Osteocyte (in vitro differentiated cells): ENCODE data around the gene C10orf71. TPM values are rescaled to one million over a fixed set of nuclear protein-coding genes. Genes with fewer than 3 reads are reported as not detected.

ENCODE experiments used
- DNase-seq: peaks from one replicate; pipeline ENCODE4 v3.0.0; 2021; ENCODE audit warnings: mixed read lengths; ENCODE audit not compliant: unreplicated experiment; ENCODE audit errors: extremely low spot score
- H3K27ac Mint-ChIP-seq: one replicate; pipeline ENCODE4 v1.8.0; 2021; ENCODE audit warnings: mild to moderate bottlenecking, mixed read lengths; ENCODE audit not compliant: unreplicated experiment
- H3K27me3 Mint-ChIP-seq: one replicate; pipeline ENCODE4 v1.8.0; 2021; ENCODE audit warnings: mixed read lengths; ENCODE audit not compliant: unreplicated experiment
- H3K36me3 Mint-ChIP-seq: one replicate; pipeline ENCODE4 v1.8.0; 2021; ENCODE audit warnings: mixed read lengths; ENCODE audit not compliant: unreplicated experiment
- H3K4me1 Mint-ChIP-seq: one replicate; pipeline ENCODE4 v1.8.0; 2021; ENCODE audit warnings: mixed read lengths; ENCODE audit not compliant: unreplicated experiment
- H3K4me3 Mint-ChIP-seq: one replicate; pipeline ENCODE4 v1.8.0; 2021; ENCODE audit warnings: mild to moderate bottlenecking, moderate library complexity, mixed read lengths; ENCODE audit not compliant: unreplicated experiment
- H3K9me3 Mint-ChIP-seq: one replicate; pipeline ENCODE4 v1.8.0; 2021; ENCODE audit warnings: mixed read lengths; ENCODE audit not compliant: unreplicated experiment
- total RNA-seq: library from RNA; stranded (reverse); gene quantifications from 2 replicates; pipeline ENCODE4 v1.2.1, GENCODE V29; 2021
- TF ChIP-seq, protein P1 (sequence below): fragments of 200-600 bp; sonication (generic); IDR thresholded peaks from 2 replicates; pipeline ENCODE4 v1.5.0; 2021; ENCODE audit warnings: antibody characterized with exemption, mild to moderate bottlenecking, moderate library complexity

C10orf71 gene
- total RNA-seq, 1 donor from 2014 or later, result not detected

DNA sequence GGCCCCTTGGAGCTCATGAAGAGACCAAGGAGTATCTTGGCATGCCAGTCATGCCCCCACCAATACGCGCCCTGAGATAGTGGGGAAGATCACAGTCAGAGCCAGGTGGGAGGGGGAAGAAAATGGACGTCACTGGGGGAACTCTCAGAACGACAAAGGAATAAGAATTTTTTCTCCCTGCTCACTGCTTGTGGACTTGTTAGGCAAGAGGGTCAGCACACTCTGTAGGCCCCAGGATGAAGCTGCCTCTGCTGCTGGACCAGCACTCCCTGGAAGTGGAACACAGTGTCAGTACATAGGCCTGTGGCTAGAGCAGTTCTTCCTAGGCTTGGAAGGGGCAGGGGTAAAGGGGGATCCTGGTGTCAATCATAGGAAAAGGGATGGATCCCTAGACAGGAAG, 50.4 kb downstream of the C10orf71 start:
- no peaks in the 10 kb centered on the region for H3K36me3 Mint-ChIP-seq
- DNase-seq, result peak; percentile 34
- H3K27me3 Mint-ChIP-seq, result peaks cover 20% of the 10 kb centered on the region
- no peak overlapping the region for H3K27ac Mint-ChIP-seq
- peaks cover 5% of the 10 kb centered on the region for H3K4me1 Mint-ChIP-seq
- H3K4me3 Mint-ChIP-seq, result no peak overlapping the region
- TF ChIP-seq, protein P1, sequence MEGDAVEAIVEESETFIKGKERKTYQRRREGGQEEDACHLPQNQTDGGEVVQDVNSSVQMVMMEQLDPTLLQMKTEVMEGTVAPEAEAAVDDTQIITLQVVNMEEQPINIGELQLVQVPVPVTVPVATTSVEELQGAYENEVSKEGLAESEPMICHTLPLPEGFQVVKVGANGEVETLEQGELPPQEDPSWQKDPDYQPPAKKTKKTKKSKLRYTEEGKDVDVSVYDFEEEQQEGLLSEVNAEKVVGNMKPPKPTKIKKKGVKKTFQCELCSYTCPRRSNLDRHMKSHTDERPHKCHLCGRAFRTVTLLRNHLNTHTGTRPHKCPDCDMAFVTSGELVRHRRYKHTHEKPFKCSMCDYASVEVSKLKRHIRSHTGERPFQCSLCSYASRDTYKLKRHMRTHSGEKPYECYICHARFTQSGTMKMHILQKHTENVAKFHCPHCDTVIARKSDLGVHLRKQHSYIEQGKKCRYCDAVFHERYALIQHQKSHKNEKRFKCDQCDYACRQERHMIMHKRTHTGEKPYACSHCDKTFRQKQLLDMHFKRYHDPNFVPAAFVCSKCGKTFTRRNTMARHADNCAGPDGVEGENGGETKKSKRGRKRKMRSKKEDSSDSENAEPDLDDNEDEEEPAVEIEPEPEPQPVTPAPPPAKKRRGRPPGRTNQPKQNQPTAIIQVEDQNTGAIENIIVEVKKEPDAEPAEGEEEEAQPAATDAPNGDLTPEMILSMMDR, result no peak
- H3K9me3 Mint-ChIP-seq, result peaks cover 9% of the 10 kb centered on the region

DNA sequence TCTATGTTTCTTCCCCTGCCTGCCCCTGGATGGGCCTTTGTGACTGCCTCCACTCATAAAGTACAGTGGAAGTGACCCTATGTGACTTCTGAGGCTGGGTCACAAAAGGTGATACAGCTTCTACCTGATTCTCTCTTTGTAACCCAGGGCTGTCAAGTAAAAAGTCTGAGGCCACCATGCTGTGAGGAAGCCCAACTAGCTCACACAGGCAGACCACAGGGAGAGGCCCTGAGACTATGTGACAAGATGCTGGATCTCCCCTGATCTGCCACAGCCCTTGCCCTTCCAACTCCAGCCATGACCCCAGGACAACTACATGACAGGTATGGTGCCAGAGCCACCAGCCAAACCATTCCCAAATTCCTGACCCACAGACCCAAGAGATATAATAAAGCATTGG, 51.2 kb downstream of the C10orf71 start:
- Mint-ChIP-seq H3K9me3 (peaks cover 9% of the 10 kb centered on the region), H3K4me3 (no peak overlapping the region), H3K36me3 (no peaks in the 10 kb centered on the region), H3K4me1 (peaks cover 5% of the 10 kb centered on the region), H3K27me3 (peaks cover 12% of the 10 kb centered on the region), H3K27ac (no peak overlapping the region)
- TF ChIP-seq, protein P1, result no peak
- DNase-seq, result peak; percentile 44

DNA sequence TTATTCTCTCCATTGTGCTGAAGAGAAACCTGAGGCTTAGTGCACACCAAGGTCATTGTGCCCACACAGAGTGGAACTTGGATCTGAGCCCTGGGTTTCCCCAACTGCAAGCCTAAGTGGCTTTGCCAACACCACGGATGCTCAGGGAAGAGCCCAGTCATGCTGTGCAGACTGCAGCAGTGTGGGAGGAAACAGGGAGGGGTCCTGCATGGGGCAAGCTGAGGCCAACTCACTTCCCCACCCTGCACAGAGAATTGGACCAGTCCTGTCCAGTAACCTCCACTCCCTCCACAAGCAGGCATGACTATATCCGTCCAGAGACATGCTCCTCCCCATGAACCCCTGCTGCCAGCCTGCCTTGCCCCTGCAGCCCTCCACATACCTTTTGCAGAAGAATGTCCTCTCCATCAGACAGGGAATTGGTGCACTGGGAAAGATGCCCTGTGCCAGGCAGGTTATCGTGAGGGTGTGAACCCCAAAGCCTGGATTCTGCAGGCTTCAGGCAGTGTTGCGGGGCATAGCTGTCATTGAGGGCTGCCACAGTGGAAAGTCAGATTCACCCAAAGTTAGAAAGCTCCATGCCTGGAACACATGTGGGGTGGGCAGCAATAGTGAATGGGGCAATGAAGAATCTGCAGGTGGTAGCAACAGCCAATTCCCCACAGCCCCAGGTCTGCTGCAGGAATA, 52.0 kb downstream of the C10orf71 start:
- TF ChIP-seq, protein P1, result no peak
- H3K27ac Mint-ChIP-seq, result no peak overlapping the region
- H3K36me3 Mint-ChIP-seq, result no peaks in the 10 kb centered on the region
- peaks cover 5% of the 10 kb centered on the region for H3K4me1 Mint-ChIP-seq
- peak; percentile 59 for DNase-seq
- H3K9me3 Mint-ChIP-seq, result peaks cover 9% of the 10 kb centered on the region
- no peak overlapping the region for H3K4me3 Mint-ChIP-seq
- H3K27me3 Mint-ChIP-seq, result peaks cover 4% of the 10 kb centered on the region

DNA sequence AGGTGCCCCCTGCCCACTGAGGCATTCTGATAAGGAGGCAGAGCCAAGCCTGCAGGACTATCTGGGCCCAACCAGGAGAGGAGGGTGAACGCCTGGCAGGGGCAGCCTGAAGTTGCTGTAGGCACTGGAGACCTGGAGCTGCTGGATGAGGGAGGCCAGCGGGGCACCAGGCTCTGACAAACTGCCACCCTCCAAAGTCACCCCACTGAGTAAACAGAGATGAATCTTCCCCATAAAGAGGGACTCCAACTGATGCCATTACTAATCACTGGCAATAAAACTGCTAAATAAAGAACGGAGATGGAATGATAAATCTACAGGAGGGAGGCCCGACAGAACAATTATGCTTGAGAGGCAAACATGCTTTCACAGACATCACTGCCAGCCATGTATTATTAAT, 52.7 kb downstream of the C10orf71 start:
- TF ChIP-seq, protein P1, result no peak
- no peak overlapping the region for H3K27ac Mint-ChIP-seq
- H3K27me3 Mint-ChIP-seq, result peaks cover 3% of the 10 kb centered on the region
- peak; percentile 46 for DNase-seq
- H3K4me3 Mint-ChIP-seq, result no peak overlapping the region
- no peaks in the 10 kb centered on the region for H3K36me3 Mint-ChIP-seq
- H3K4me1 Mint-ChIP-seq, result peaks cover 5% of the 10 kb centered on the region
- peaks cover 9% of the 10 kb centered on the region for H3K9me3 Mint-ChIP-seq

DNA sequence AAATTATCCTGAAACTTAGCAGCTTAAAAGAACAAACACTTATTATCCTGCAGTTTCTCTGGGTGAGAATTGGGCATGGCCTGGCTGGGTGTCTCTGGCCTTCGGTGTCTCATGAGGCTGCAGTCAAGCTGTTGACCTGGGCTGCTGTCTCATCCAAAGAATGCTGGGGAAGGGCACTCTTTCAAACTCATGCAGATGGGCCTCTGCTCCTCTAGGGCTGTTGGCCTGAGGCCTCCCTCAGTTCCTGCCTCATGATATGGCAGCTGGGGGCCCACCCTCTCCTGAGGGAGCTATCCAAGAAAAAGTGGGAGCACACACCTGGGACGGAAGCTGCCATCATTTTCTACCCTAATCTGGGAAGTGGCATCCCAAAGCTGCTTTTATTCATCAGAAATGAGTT, 53.4 kb downstream of the C10orf71 start:
- H3K27ac Mint-ChIP-seq, result no peak overlapping the region
- TF ChIP-seq, protein P1, result no peak
- peaks cover under 1% of the 10 kb centered on the region for H3K27me3 Mint-ChIP-seq
- no peaks in the 10 kb centered on the region for H3K36me3 Mint-ChIP-seq
- peaks cover 9% of the 10 kb centered on the region for H3K9me3 Mint-ChIP-seq
- peaks cover 5% of the 10 kb centered on the region for H3K4me1 Mint-ChIP-seq
- peak; percentile 65 for DNase-seq
- H3K4me3 Mint-ChIP-seq, result no peak overlapping the region
